HepG2 (cell line): Measurements from ENCODE around the gene MICAL3. TPM values are rescaled to one million over a fixed set of nuclear protein-coding genes. Genes with fewer than 3 reads are reported as not detected.

Experiments
- ATAC-seq: fragments of 200-7000 bp; cut with Tn5 transposase; 3 replicates; pipeline ENCODE4 v1.9.1; 2020; ENCODE audit warnings: mild to moderate bottlenecking, moderate library complexity
- BruUV-seq: library from RNA; stranded (reverse); fragments of 400-500 nt; replicated peaks from 2 replicates; lab custom pipeline; 2021; lab: Mats Ljungman, UMichigan
- CTCF ChIA-PET: fragments of 300-600 bp; formaldehyde crosslinking; extraction: SDS; loops from one replicate; lab custom pipeline; 2021; ENCODE audit warnings: low total read pairs, inconsistent platforms, low intra/inter-chr PET ratio; lab: Yijun Ruan, JAX
- POLR2A ChIA-PET: fragments of 350-600 bp; sonication (Branson Sonifier 250); formaldehyde crosslinking; loops from one replicate; lab custom pipeline; 2020; ENCODE audit warnings: antibody characterized with exemption, inconsistent platforms; lab: Yijun Ruan, JAX
- DNase-seq: peaks from one replicate; pipeline ENCODE4 v3.0.0-alpha.2; 2015; ENCODE audit warnings: low spot score
- FAIRE-seq: peaks from 3 replicates; lab custom pipeline; 2011; peaks lifted over from hg19 to GRCh38; lab: Jason Lieb, UNC
- H2AFZ ChIP-seq: one replicate; pipeline ENCODE4 v1.6.1; 2011; ENCODE audit warnings: low read length, inconsistent platforms
- H3K27ac ChIP-seq: fragments of 300-600 bp; 3 replicates; pipeline ENCODE4 v1.8.0; 2011; ENCODE audit warnings: mixed run types, mild to moderate bottlenecking, mixed read lengths, low read length, inconsistent platforms; ENCODE audit not compliant: insufficient read depth; ENCODE audit errors: extremely low read length
- H3K27me3 ChIP-seq, 2 experiments: fragments of 200-600 bp in 1 of 2; 2 replicates in 1 of 2; 3 replicates in 1 of 2; pipeline versions ENCODE4 v1.6.0 to v1.8.0; 2011; ENCODE audit warnings: low read length in 2 of 2, mild to moderate bottlenecking in 2 of 2, moderate library complexity in 2 of 2, inconsistent platforms in 1 of 2; ENCODE audit not compliant: insufficient read depth in 2 of 2, control insufficient read depth in 1 of 2
- H3K36me3 ChIP-seq, 2 experiments: fragments of 200-600 bp in 1 of 2; replicated peaks in 1 of 2; 2 replicates in 1 of 2; 3 replicates in 1 of 2; pipeline versions ENCODE4 v1.5.1 to v1.8.0; 2011; ENCODE audit warnings: low read length in 2 of 2, inconsistent platforms in 1 of 2; ENCODE audit not compliant: insufficient read depth in 2 of 2, control insufficient read depth in 1 of 2
- H3K4me1 ChIP-seq: 2 replicates; pipeline ENCODE4 v1.5.1; 2012; ENCODE audit warnings: low read length, inconsistent platforms; ENCODE audit not compliant: insufficient read depth
- H3K4me2 ChIP-seq: 2 replicates; pipeline ENCODE4 v1.6.0; 2011; ENCODE audit warnings: low read depth, low read length, inconsistent platforms
- H3K4me3 ChIP-seq, 3 experiments: fragments of 200-600 bp in 1 of 3; sonication (generic), shearing (Covaris generic) in 1 of 3; replicated peaks in 1 of 3; 2 replicates each; pipeline ENCODE4 v1.5.1; 2011 to 2016; ENCODE audit warnings: low read length in 3 of 3, inconsistent platforms in 2 of 3, low read depth in 2 of 3, mild to moderate bottlenecking in 2 of 3, control low read depth in 1 of 3, mixed read lengths in 1 of 3; ENCODE audit not compliant: insufficient read depth in 1 of 3
- H3K79me2 ChIP-seq: one replicate; pipeline ENCODE4 v1.6.1; 2011; ENCODE audit warnings: low read length, inconsistent platforms; ENCODE audit not compliant: insufficient read depth
- H3K9ac ChIP-seq: 2 replicates; pipeline ENCODE4 v1.6.0; 2011; ENCODE audit warnings: mild to moderate bottlenecking, low read depth, low read length, inconsistent platforms; ENCODE audit not compliant: insufficient read depth
- H3K9me3 ChIP-seq: 2 replicates; pipeline ENCODE4 v1.5.1; 2012; ENCODE audit warnings: mild to moderate bottlenecking, low read length
- H4K20me1 ChIP-seq: 2 replicates; pipeline ENCODE4 v1.6.0; 2011; ENCODE audit warnings: inconsistent platforms, mild to moderate bottlenecking, low read length, moderate library complexity; ENCODE audit not compliant: insufficient read depth
- ELK4 ChIP-seq: sonication (generic); formaldehyde crosslinking; IDR thresholded peaks from 2 replicates; pipeline ENCODE4 v1.9.0; 2021; ENCODE audit warnings: missing genetic modification reagents, borderline replicate concordance
- FOXK2 ChIP-seq: fragments of 450-650 bp; IDR thresholded peaks from 2 replicates; pipeline ENCODE4 v1.6.1; 2016
- KLF9 ChIP-seq: IDR thresholded peaks from 2 replicates; pipeline ENCODE4 v1.6.1; 2016; ENCODE audit warnings: low read depth
- NR0B2 ChIP-seq: sonication (generic); formaldehyde crosslinking; IDR thresholded peaks from 2 replicates; pipeline ENCODE4 v1.4.0; 2020; ENCODE audit warnings: mild to moderate bottlenecking, missing genetic modification reagents
- NR2F6 ChIP-seq, 2 experiments: IDR thresholded peaks; 2 replicates each; pipeline ENCODE4 v1.6.1; 2016; ENCODE audit warnings: antibody characterized with exemption in 1 of 2, mild to moderate bottlenecking in 1 of 2
- PBX2 ChIP-seq: IDR thresholded peaks from 2 replicates; pipeline ENCODE4 v1.6.1; 2016; ENCODE audit warnings: control low read depth
- SNAPC5 ChIP-seq: sonication (generic); formaldehyde crosslinking; IDR thresholded peaks from 2 replicates; pipeline ENCODE4 v1.8.1; 2023; ENCODE audit warnings: mild to moderate bottlenecking, missing genetic modification reagents, borderline replicate concordance
- TEAD3 ChIP-seq: optimal IDR thresholded peaks from 2 replicates; pipeline ENCODE3; 2016; ENCODE audit warnings: borderline replicate concordance
- ZKSCAN1 ChIP-seq: fragments of 150-350 bp; IDR thresholded peaks from 2 replicates; pipeline ENCODE4 v1.6.1; 2014; ENCODE audit warnings: low read length
- ZNF407 ChIP-seq: sonication (generic); formaldehyde crosslinking; IDR thresholded peaks from one replicate; pipeline ENCODE4 v1.5.1; 2020; ENCODE audit warnings: mild to moderate bottlenecking, missing genetic modification reagents; ENCODE audit errors: not compliant biosample characterization
- ZNF530 ChIP-seq: sonication (generic); formaldehyde crosslinking; IDR thresholded peaks from 2 replicates; pipeline ENCODE4 v1.5.0; 2020; ENCODE audit warnings: low read depth, mild to moderate bottlenecking, missing genetic modification reagents
- ZNF567 ChIP-seq: sonication (generic); formaldehyde crosslinking; IDR thresholded peaks from 2 replicates; pipeline ENCODE4 v1.8.1; 2023; ENCODE audit warnings: mild to moderate bottlenecking, missing genetic modification reagents, borderline replicate concordance
- ZNF576 ChIP-seq: sonication (generic); formaldehyde crosslinking; IDR thresholded peaks from 2 replicates; pipeline ENCODE4 v1.4.0; 2020; ENCODE audit warnings: mild to moderate bottlenecking, missing genetic modification reagents
- WGBS: methylation state at CpG from one replicate; pipeline ENCODE4 v1.1.6; 2017; ENCODE audit warnings: low lambda C conversion rate; 5-methylcytosine and 5-hydroxymethylcytosine counted together
- in situ Hi-C: cut with HindIII; loops from 2 replicates; pipeline ENCODE4 v1.10.0; 2017; ENCODE audit warnings: low pct_unique_long_range_greater_than_20kb; ENCODE audit not compliant: extremely low pct_ligation_motif_present
- intact Hi-C: fragments of 100-400 bp; cut with micrococcal nuclease; formaldehyde crosslinking; loops from one replicate; pipeline ENCODE4 v1.10.0; 2022; ENCODE audit not compliant: unreplicated experiment
- polyA plus RNA-seq, 8 experiments: library from polyadenylated mRNA; depleted of rRNA in 3 of 8; stranded (reverse) in 7 of 8; unstranded in 1 of 8; fragments of >200 nt; fragmentation: Illumina TruSeq in 4 of 8; extraction: Trizol in 4 of 8; gene quantifications; 2 replicates each; pipeline versions ENCODE4 v1.2.1 to v1.2.3, GENCODE V29; 2011 to 2016; ENCODE audit warnings: low read depth in 4 of 8, missing spikeins in 1 of 8, mixed read lengths in 1 of 8; ENCODE audit not compliant: insufficient read depth in 1 of 8
- total RNA-seq, 5 experiments: library from RNA; depleted of rRNA; stranded (reverse); fragments of >200 nt; fragmentation: Illumina TruSeq; extraction: Trizol; gene quantifications; 2 replicates each; pipeline ENCODE4 v1.2.3, GENCODE V29; 2016; ENCODE audit warnings: low read depth in 1 of 5

Gene MICAL3
- total and polyA plus RNA-seq, 2 of the 13 experiments (the other 11 are each of a cell fraction or from before 2014, with no cell fraction given), result 5.3 to 12.5 TPM

GRCh38 chr22:17769716-17770082, 254.7 kb downstream of the MICAL3 start:
- ChIA-PET POLR2A (no interaction called here), CTCF (no interaction called here)
- H3K79me2 ChIP-seq, result peaks cover 42% of the 10 kb centered on the region
- no peaks in the 10 kb centered on the region; a peak in 1 of 5 replicates for H3K36me3 ChIP-seq
- FAIRE-seq, result no peak
- H3K9me3 ChIP-seq, result no peaks in the 10 kb centered on the region
- no peaks in the 10 kb centered on the region for H3K27me3 ChIP-seq
- WGBS, result 95% methylated on average over 4 of the region's 9 CpGs
- H3K9ac ChIP-seq, result no peak overlapping the region
- ATAC-seq, result no peak
- H3K27ac ChIP-seq, result no peak overlapping the region
- no peak overlapping the region for H3K4me2 ChIP-seq
- H3K4me1 ChIP-seq, result peaks cover 47% of the 10 kb centered on the region
- H4K20me1 ChIP-seq, result no peaks in the 10 kb centered on the region
- no peak overlapping the region for H2AFZ ChIP-seq
- DNase-seq, result no peak
- intact Hi-C loops, result no loop called here
- BruUV-seq, result no TSS peak
- no peak overlapping the region for H3K4me3 ChIP-seq
- in situ Hi-C loops, result no loop called here
- TF ChIP-seq NR0B2 (no peak), ELK4 (CRISPR knock-in tag) (no peak), NR2F6 (IDR thresholded peaks at IDR 0.05) (no peak), NR2F6 (CRISPR knock-in tag; IDR thresholded peaks at IDR 0.05) (no peak), TEAD3 (no peak), KLF9 (CRISPR knock-in tag) (no peak), FOXK2 (no peak), ZNF407 (CRISPR knock-in tag) (no peak), SNAPC5 (no peak), ZNF567 (no peak), PBX2 (CRISPR knock-in tag) (no peak), ZNF576 (CRISPR knock-in tag) (no peak), ZNF530 (CRISPR knock-in tag) (no peak), ZKSCAN1 (no peak)
